GM12878 (cell line): ENCODE results near the gene THAP2.

Experiments used
- CEBPB ChIP-seq, 2 experiments: fragments of 150-350 bp in 1 of 2; IDR thresholded peaks; 2 replicates each; pipeline ENCODE4 v1.6.1; 2012 to 2014; ENCODE audit warnings: low read depth in 2 of 2, low read length in 2 of 2, borderline replicate concordance in 1 of 2, inconsistent platforms in 1 of 2
- CTCF ChIP-seq, 3 experiments: IDR thresholded peaks in 2 of 3; conservative IDR thresholded peaks in 1 of 3; 2 replicates each; pipeline ENCODE4 v1.5.1; 2011; ENCODE audit warnings: low read depth in 3 of 3, low read length in 3 of 3, mild to moderate bottlenecking in 3 of 3, control low read depth in 2 of 3, moderate library complexity in 2 of 3, inconsistent platforms in 1 of 3, mixed read lengths in 1 of 3; ENCODE audit not compliant: control insufficient read depth in 2 of 3, insufficient read depth in 1 of 3; ENCODE audit errors: extremely low read depth in 1 of 3
- JUND ChIP-seq: IDR thresholded peaks from 2 replicates; pipeline ENCODE4 v1.6.1; 2012; ENCODE audit warnings: low read depth, mild to moderate bottlenecking, low read length, improper control_type of control experiment, moderate library complexity
- NFIC ChIP-seq: IDR thresholded peaks from 2 replicates; pipeline ENCODE4 v1.6.1; 2012; ENCODE audit warnings: low read depth, mild to moderate bottlenecking, inconsistent platforms, low read length, moderate library complexity
- PAX5 ChIP-seq: IDR thresholded peaks from 2 replicates; pipeline ENCODE4 v1.6.1; 2011; ENCODE audit warnings: low read depth, low read length, borderline replicate concordance
- POLR2A ChIP-seq: IDR thresholded peaks from 2 replicates; pipeline ENCODE4 v1.6.1; 2011; ENCODE audit warnings: low read depth, mild to moderate bottlenecking, low read length

GRCh38 chr12:71691504-71692129, 27.5 kb downstream of the THAP2 start:
- no peak for TF ChIP-seq POLR2A
- TF ChIP-seq NFIC: no peak
- no peak for TF ChIP-seq CTCF (IDR thresholded peaks at IDR 0.05 in 2 of 3, conservative IDR thresholded peaks at IDR 0.05 in 1 of 3; ENCODE audit: control insufficient read depth in 2 of 3, extremely low read depth in 1 of 3, insufficient read depth in 1 of 3, low read depth in 3 of 3, low read length in 3 of 3)
- TF ChIP-seq CEBPB (IDR thresholded peaks at IDR 0.05; ENCODE audit: borderline replicate concordance in 1 of 2, low read depth in 2 of 2, low read length in 2 of 2): no peak
- TF ChIP-seq JUND: no peak
- TF ChIP-seq PAX5: no peak
